HG03196 (cell line): Measurements from ENCODE around the gene CAMK2D.
A peak's percentile ranks its signal among the peaks of the same experiment; 100 is the strongest.

Experiments
- ATAC-seq: cut with Tn5 transposase; IDR thresholded peaks from one replicate; pipeline ENCODE4 v1.9.1; 2021; ENCODE audit not compliant: unreplicated experiment

The CAMK2D gene

DNA sequence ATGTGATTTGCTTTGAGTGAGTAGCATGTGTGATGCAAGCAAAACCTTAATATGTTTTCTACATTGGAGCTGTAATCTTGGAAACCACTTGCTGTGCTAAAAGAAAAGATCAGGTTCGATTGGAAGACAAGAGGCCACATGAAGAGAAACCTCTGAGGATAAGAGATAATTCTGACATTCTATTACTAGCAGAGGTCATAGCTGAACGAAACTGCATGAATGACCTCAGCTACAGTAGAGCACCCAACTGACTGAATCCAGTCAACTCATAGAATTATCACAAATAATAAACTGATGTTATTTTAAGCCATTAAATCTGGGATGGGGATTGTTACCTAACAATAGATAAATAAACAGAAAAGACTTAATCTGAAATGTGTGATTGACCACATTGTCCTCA lies 147.1 kb downstream of the CAMK2D start:
- ATAC-seq = no peak

DNA sequence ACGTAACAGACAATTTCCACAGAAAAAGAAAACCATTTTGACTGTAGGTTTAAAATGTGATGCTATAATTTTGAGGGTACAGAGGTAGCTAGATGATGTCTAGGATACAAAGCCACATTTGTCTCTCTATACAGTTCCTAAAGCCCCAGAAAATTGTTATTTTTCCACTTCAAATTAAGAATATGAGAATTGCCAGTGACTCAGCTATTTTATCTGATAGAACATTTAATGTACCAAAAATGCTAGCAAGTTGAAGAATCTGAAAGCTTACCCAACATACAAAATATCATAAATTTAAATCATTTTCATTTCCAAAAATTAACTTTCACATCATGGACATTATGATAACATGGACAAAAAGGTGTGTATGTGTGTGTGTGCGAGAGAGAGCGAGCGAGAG lies 148.0 kb downstream of the CAMK2D start:
- no peak for ATAC-seq

GRCh38 chr4:113610537-113610936 lies 151.0 kb downstream of the CAMK2D start:
- no peak for ATAC-seq

DNA sequence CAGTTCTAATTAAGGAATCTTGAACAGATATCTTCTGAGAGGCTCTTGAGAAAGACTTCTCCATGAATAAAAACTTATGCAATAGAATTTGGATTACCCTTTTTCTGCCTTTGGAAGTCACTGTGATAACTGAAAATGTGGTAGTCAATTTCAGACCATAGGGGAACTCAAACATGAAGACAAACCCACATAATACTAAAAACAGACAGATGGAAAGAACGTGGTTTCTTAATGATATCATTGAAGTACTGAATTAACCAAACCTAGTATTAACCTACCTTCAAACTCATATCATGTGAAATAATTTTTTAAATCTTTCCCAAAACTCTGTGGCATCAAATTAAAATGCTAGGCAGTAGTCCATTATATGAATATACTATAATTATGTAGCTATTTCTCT lies 153.5 kb downstream of the CAMK2D start:
- no peak for ATAC-seq

DNA sequence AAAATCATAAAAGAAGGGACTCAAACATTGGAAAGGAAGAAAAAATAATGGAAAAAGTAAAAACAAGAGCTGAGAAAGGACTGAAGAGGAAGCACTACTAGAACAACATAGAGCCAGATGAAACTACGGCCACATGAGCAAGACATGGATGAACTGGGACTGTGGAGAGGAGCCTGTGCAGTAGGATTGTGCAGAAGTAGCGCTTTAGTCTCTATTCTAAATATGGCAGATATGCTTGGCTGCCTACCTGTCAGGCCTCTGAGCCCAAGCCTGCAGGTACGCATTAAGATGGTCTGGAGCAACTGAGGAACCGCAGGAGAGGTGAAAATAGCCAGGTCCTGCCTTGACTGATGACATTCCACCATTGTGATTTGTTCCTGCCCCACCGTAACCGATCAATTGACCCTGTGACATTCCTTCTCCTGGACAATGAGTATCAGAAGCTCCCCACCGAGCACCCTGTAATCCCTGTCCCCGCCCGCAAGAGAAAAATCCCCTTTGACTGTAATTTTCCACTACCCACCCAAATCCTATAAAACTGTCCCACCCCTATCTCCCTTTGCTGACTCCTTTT lies 154.3 kb downstream of the CAMK2D start:
- no peak for ATAC-seq

GRCh38 chr4:113604955-113605354 lies 156.6 kb downstream of the CAMK2D start:
- ATAC-seq = no peak

DNA sequence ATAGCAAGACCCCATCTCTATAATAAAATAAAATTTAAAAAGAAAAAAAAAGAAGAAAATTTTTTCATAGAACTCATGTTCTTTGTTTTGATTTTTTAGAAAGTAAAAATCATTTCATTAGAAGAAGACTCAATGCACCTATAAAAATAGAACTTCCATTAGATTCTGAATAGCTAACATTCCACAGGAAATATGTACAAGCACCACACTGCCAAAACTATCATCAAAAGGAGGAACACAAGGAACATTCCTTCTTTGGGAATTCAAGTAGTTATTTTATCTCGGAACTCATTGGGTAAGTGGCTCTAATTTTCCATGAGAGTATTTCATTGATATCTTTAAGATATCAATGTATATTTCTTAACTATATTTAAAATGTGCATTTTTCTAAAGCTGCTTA lies 157.6 kb downstream of the CAMK2D start:
- no peak for ATAC-seq

DNA sequence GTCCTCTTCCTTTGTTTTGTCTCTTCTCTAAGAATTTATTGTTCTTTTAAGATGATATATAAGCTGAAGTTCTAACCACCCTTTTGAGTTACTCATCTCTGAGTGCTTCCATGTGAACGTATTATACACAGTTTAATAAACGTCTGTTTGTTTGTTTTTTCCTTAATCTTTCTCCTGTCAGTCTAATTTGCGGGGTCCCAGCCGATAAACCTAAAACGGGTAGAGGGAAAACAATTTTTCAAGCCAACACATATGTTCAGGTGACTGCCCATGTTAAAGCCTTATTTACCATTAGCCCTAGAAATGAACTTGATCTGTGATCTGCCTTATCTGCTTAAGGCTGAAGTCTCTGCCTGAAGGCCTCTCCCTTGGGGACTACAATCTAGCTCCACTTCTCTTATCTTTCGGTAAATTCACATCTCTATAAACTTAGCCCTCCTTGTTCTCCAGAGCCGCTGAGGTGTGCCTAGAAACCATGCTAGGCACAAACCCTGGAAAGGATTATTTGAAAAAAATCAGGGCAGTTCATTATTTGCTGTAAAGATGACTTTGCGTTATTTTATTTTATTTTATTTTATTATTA lies 158.8 kb downstream of the CAMK2D start:
- ATAC-seq = no peak

DNA sequence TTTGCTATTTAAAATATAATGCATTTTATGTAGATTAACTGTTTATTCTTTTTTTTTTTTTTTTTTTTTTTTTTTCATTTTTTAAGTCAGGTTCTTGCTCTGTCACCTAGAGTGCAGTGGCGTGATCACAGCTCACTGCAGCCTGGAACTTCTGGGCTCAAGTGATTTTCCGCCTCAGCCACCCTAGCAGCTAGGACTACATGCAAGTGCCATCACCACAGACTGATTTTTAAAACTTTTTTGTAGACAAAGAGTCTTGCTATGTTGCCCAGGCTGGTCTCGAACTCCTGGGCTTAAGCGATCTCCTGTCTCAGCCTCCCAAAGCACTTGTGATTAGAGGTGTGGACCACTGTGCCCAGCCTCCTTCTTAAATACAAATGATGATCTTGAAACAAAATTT lies 159.9 kb downstream of the CAMK2D start:
- ATAC-seq = no peak

- no peak for ATAC-seq
These were observed 165.1 kb downstream of the CAMK2D start for GRCh38 chr4:113596396-113596795.

GRCh38 chr4:113594231-113594556 lies 167.3 kb downstream of the CAMK2D start:
- ATAC-seq = no peak

- peak; percentile 46 for ATAC-seq
These were observed 167.9 kb downstream of the CAMK2D start for GRCh38 chr4:113593400-113594230.

DNA sequence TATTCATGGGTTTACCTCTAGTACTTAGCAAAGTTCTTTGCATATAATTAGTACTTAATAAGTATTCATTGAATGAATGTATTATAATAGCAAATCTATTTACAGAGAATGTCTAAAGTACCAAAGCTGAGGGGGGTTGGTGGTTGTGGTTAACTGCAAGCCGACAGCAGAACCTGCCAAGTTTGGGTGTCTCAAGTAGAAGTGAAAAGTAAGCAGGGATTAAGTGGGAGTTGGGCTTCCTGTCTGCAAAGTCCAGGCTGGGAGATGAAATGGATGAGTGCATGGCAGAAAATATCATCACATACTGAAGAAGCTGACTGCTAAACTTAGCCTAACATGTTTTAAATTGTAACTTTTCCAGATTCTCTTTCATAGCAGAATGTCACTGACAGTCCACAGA lies 169.6 kb downstream of the CAMK2D start:
- no peak for ATAC-seq

DNA sequence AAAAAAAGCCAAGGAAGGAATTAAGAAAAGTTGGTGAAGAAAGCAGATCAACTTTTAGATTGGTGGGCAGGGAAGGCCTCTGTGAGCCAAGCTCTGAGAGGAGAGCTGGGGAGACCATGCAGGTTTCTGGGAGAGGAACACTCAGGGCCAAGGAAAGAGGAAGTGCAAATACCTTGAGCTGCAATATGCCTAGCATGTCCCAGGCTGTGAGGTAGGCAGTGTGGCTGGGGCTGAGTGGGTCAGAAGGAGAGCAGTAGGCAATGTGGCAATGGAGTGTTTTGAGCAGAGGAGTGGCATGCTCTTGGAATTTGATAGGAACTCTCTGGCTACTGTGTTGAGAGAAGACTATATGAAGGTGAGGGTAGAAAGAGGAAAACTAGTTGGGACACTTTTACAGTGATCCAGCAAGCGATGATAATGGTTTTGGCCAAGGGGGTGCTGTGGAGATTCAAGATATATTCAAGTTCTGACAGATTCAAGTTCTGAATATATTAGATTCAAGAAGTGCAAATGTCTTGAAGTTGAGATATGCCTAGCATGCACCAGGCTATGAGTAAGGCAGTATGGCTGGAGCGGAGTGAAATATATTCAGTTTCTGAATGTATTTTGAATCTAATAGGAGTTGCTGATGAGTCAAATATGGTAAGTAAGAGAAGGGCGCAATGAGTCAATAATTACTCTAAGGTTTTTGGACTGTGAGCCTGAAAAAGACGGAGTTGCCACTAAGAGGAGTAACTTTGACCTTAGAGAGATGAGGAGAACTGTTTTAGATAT lies 172.5 kb downstream of the CAMK2D start:
- ATAC-seq = no peak

DNA sequence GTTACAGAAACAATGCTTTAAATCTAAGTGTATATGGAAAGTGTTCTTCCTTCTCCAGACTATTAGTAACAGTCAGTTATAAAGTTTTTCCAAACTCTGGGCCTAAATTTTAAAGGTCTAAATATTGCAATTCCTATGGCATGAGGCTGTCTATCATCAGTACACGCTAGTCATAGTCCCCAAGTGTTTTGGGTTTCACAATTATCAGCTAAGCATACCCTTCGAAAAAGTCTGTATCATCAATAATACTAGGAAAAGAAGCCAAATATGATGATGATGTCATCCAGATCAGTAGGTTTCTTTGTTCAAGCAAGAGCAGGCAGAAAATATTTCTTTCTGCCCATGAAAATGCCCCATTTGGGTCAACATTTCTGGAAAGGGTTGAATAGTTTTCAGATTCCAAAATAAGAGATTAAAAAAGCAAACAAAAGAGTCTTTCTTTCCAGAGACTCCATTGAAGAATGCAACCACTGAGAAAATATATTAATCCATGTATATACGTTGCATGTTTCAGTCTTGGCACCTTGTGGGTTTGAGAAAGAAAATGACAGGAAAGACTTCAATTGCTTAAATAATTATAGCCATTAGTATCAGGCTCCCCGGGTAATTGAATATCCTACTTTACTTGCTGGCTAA lies 173.8 kb downstream of the CAMK2D start:
- ATAC-seq = no peak

GRCh38 chr4:113587156-113587555 lies 174.4 kb downstream of the CAMK2D start:
- no peak for ATAC-seq

GRCh38 chr4:113586072-113586471 lies 175.5 kb downstream of the CAMK2D start:
- no peak for ATAC-seq

GRCh38 chr4:113584407-113585150 lies 177.0 kb downstream of the CAMK2D start:
- ATAC-seq = no peak

DNA sequence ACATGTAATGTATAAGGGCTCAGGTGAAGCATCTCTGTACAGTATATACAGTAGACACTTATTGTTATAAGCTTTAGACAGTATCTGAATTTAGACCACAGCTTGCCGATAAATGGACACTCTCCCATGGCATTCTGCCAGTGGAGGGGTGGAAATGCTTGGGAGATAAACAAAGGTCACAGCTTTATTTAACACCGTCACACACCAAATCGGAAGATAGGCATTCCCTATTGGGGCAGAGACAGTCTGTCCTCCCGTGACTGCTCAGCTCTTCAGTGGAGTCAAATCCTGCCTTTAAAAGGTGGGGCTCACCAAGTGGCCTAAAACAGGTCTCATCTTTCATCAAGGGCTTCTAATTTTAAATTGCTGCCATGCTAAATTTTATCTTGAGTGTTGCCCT lies 178.8 kb downstream of the CAMK2D start:
- no peak for ATAC-seq

- no peak for ATAC-seq
These were observed 182.2 kb downstream of the CAMK2D start for GRCh38 chr4:113579360-113579759.
